H1 (cell line): Measurements from ENCODE around the gene SLC38A8.

Experiments used
- CEBPB ChIP-seq: IDR thresholded peaks from 2 replicates; pipeline ENCODE4 v1.6.1; 2012; ENCODE audit warnings: low read depth, low read length
- CTCF ChIP-seq, 3 experiments: IDR thresholded peaks; 1 replicate in 2 of 3; 2 replicates in 1 of 3; pipeline versions ENCODE4 v1.5.1 to v1.6.1; 2011; ENCODE audit warnings: low read length in 3 of 3, mild to moderate bottlenecking in 3 of 3, inconsistent platforms in 2 of 3, low read depth in 1 of 3, moderate library complexity in 1 of 3; ENCODE audit not compliant: insufficient read depth in 1 of 3; ENCODE audit errors: control extremely low read depth in 1 of 3
- FOSL1 ChIP-seq: IDR thresholded peaks from 2 replicates; pipeline ENCODE4 v1.6.1; 2011; ENCODE audit warnings: mild to moderate bottlenecking, low read depth, low read length, moderate library complexity; ENCODE audit not compliant: insufficient read depth
- GABPA ChIP-seq: IDR thresholded peaks from 2 replicates; pipeline ENCODE4 v1.6.1; 2011; ENCODE audit warnings: mild to moderate bottlenecking, low read length, moderate library complexity, borderline replicate concordance; ENCODE audit not compliant: insufficient read depth
- MAFK ChIP-seq: IDR thresholded peaks from 2 replicates; pipeline ENCODE4 v1.6.1; 2012; ENCODE audit warnings: low read depth, mild to moderate bottlenecking, improper control_type of control experiment, low read length
- POLR2A ChIP-seq, 2 experiments: IDR thresholded peaks; 1 replicate in 1 of 2; 2 replicates in 1 of 2; pipeline ENCODE4 v1.6.1; 2011; ENCODE audit warnings: low read depth in 2 of 2, low read length in 2 of 2, mild to moderate bottlenecking in 2 of 2; ENCODE audit errors: control extremely low read depth in 1 of 2
- RAD21 ChIP-seq, 2 experiments: IDR thresholded peaks in 1 of 2; conservative IDR thresholded peaks in 1 of 2; 2 replicates each; pipeline ENCODE4 v1.6.1; 2011; ENCODE audit warnings: low read depth in 2 of 2, low read length in 2 of 2, improper control_type of control experiment in 1 of 2, inconsistent platforms in 1 of 2, mild to moderate bottlenecking in 1 of 2, moderate library complexity in 1 of 2
- RXRA ChIP-seq: IDR thresholded peaks from 2 replicates; pipeline ENCODE4 v1.6.1; 2011; ENCODE audit warnings: low read depth, mild to moderate bottlenecking, low read length, moderate library complexity; ENCODE audit not compliant: insufficient read depth
- SIRT6 ChIP-seq: IDR thresholded peaks from one replicate; pipeline ENCODE4 v1.7.1; 2012; ENCODE audit warnings: low read length, inconsistent platforms
- SP1 ChIP-seq: IDR thresholded peaks from 2 replicates; pipeline ENCODE4 v1.6.1; 2011; ENCODE audit warnings: low read depth, low read length
- SRF ChIP-seq: IDR thresholded peaks from 2 replicates; pipeline ENCODE4 v1.6.1; 2011; ENCODE audit warnings: mild to moderate bottlenecking, low read depth, low read length, moderate library complexity
- SUZ12 ChIP-seq: fragments of 200-600 bp; sonication (generic); IDR thresholded peaks from 2 replicates; pipeline ENCODE4 v1.6.1; 2012; ENCODE audit warnings: mild to moderate bottlenecking, inconsistent platforms, low read length, moderate library complexity, mixed read lengths
- TF ChIP-seq, protein P1 (sequence below): IDR thresholded peaks from 2 replicates; pipeline ENCODE4 v1.6.1; 2011; ENCODE audit warnings: low read length, improper control_type of control experiment

GRCh38 chr16:84082835-84083569 lies 40.4 kb upstream of the SLC38A8 start:
- TF ChIP-seq SRF (no peak), RXRA (no peak), MAFK (no peak), CTCF (IDR thresholded peaks at IDR 0.05; ENCODE audit: control extremely low read depth in 1 of 3, insufficient read depth in 1 of 3, low read depth in 1 of 3, low read length in 3 of 3) (no peak), GABPA (no peak), SUZ12 (no peak), CEBPB (no peak), SIRT6 (no peak), SP1 (no peak), RAD21 (IDR thresholded peaks at IDR 0.05 in 1 of 2, conservative IDR thresholded peaks at IDR 0.05 in 1 of 2; ENCODE audit: low read depth in 2 of 2, low read length in 2 of 2) (no peak), POLR2A (IDR thresholded peaks at IDR 0.05; ENCODE audit: control extremely low read depth in 1 of 2, low read depth in 2 of 2, low read length in 2 of 2) (no peak), FOSL1 (no peak)
- TF ChIP-seq, protein P1, sequence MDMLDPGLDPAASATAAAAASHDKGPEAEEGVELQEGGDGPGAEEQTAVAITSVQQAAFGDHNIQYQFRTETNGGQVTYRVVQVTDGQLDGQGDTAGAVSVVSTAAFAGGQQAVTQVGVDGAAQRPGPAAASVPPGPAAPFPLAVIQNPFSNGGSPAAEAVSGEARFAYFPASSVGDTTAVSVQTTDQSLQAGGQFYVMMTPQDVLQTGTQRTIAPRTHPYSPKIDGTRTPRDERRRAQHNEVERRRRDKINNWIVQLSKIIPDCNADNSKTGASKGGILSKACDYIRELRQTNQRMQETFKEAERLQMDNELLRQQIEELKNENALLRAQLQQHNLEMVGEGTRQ, result no peak
